HT1080 (cell line): ENCODE results near the gene TP73. TPM values are rescaled to one million over a fixed set of nuclear protein-coding genes. Genes with fewer than 3 reads are reported as not detected.
"Not testable (repeated sequence)": the region's sequence is repeated elsewhere in the genome, so short reads cannot be mapped to it uniquely, and the experiment has no call there.

ENCODE experiments used
- DNase-seq: peaks from one replicate; pipeline ENCODE4 v3.0.0-alpha.2; 2015; ENCODE audit warnings: low read depth
- total RNA-seq: library from RNA; depleted of rRNA; stranded (reverse); fragments of >200 nt; shearing (Covaris generic); gene quantifications from 2 replicates; pipeline ENCODE4 v1.2.3, GENCODE V29; 2014

Gene TP73
- total RNA-seq, 1 experiment from 2014 or later = not detected

GRCh38 chr1:3618531-3618880 lies 33.8 kb upstream of the TP73 start:
- DNase-seq = no peak

GRCh38 chr1:3618881-3619671 lies 33.2 kb upstream of the TP73 start:
- DNase-seq = peak; percentile 55

- DNase-seq = no peak
Observed at GRCh38 chr1:3620708-3621107, 31.6 kb upstream of the TP73 start.

GRCh38 chr1:3621151-3621671 lies 31.1 kb upstream of the TP73 start:
- peak; percentile 47 for DNase-seq

GRCh38 chr1:3622102-3622501 lies 30.2 kb upstream of the TP73 start:
- DNase-seq = not testable (repeated sequence)

- DNase-seq = no peak
Observed at GRCh38 chr1:3623441-3624199, 28.7 kb upstream of the TP73 start.

- peak; percentile 93 for DNase-seq
Observed at GRCh38 chr1:3624200-3625136, 27.8 kb upstream of the TP73 start, which contains the start of gene TPRG1L. Gene TPRG1L (plus strand): TSS chr1:3625015. CDS start chr1:3625073, 58 bp downstream.

- no peak for DNase-seq
Observed at GRCh38 chr1:3625151-3625907, 27.0 kb upstream of the TP73 start.

- DNase-seq = no peak
Observed at GRCh38 chr1:3626025-3626424, 26.3 kb upstream of the TP73 start.

GRCh38 chr1:3627515-3628253 lies 24.6 kb upstream of the TP73 start:
- DNase-seq = no peak

- DNase-seq = no peak
Observed at GRCh38 chr1:3628445-3628844, 23.9 kb upstream of the TP73 start.

- DNase-seq = no peak
Observed at GRCh38 chr1:3629561-3630160, 22.7 kb upstream of the TP73 start.

- no peak for DNase-seq
Observed at GRCh38 chr1:3630161-3630611, 22.1 kb upstream of the TP73 start.

GRCh38 chr1:3630914-3631313 lies 21.4 kb upstream of the TP73 start:
- no peak for DNase-seq

- DNase-seq = no peak
Observed at GRCh38 chr1:3631320-3632260, 20.7 kb upstream of the TP73 start.

- DNase-seq = no peak
Observed at GRCh38 chr1:3632298-3632697, 20.0 kb upstream of the TP73 start.

GRCh38 chr1:3632716-3633343 lies 19.5 kb upstream of the TP73 start:
- DNase-seq = no peak
